Right lung (tissue), 5 donors: Measurements from ENCODE around the gene ZNF90. TPM values are rescaled to one million over a fixed set of nuclear protein-coding genes. Genes with fewer than 3 reads are reported as not detected.

Experiments used
- polyA plus RNA-seq, 5 donors: library from polyadenylated mRNA; unstranded; fragments of 120-200 nt; gene quantifications; one replicate each; pipeline versions ENCODE4 v1.2.1 to v1.2.3, GENCODE V29; 2013; ENCODE audit warnings: inconsistent platforms in 1 of 5, low replicate concordance in 1 of 5; ENCODE audit not compliant: insufficient read length in 5 of 5, insufficient read depth in 1 of 5

Gene ZNF90
- polyA plus RNA-seq, 5 donors: 23.4 to 36.1 (median 31.2) TPM

Other genes starting within 250 kb of the ZNF90 start
- 10 to 100 TPM; 20.2 to 43.0 (median 39.8) TPM for gene ZNF253, start 212.1 kb upstream of the ZNF90 start, polyA plus RNA-seq
- gene ZNF93, start 177.1 kb upstream of the ZNF90 start, polyA plus RNA-seq: 10 to 100 TPM; 11.2 to 24.2 (median 16.9) TPM
- 10 to 100 TPM; 21.4 to 31.0 (median 24.5) TPM for gene ZNF682, start 38.5 kb upstream of the ZNF90 start, polyA plus RNA-seq
- 10 to 100 TPM; 21.6 to 32.9 (median 25.5) TPM for gene ZNF486, start 89.2 kb downstream of the ZNF90 start, polyA plus RNA-seq